Suprapubic skin (tissue), 3 donors: ENCODE data around the gene KRTAP2-2.

ENCODE experiments used
- EP300 ChIP-seq: sonication (generic); formaldehyde crosslinking; IDR thresholded peaks from one replicate; pipeline ENCODE4 v1.6.1; 2017; ENCODE audit warnings: antibody characterized with exemption
- TF ChIP-seq, protein P1 (sequence below), 2 donors: fragments of 200-600 bp in 1 of 2; fragments of 450-650 bp in 1 of 2; sonication (generic) in 1 of 2; IDR thresholded peaks; one replicate each; pipeline ENCODE4 v1.5.1; 2016 to 2019; ENCODE audit warnings: antibody characterized with exemption in 2 of 2, mild to moderate bottlenecking in 1 of 2, moderate library complexity in 1 of 2

GRCh38 chr17:41009936-41010335 lies 45.1 kb downstream of the KRTAP2-2 start:
- TF ChIP-seq, protein P1, sequence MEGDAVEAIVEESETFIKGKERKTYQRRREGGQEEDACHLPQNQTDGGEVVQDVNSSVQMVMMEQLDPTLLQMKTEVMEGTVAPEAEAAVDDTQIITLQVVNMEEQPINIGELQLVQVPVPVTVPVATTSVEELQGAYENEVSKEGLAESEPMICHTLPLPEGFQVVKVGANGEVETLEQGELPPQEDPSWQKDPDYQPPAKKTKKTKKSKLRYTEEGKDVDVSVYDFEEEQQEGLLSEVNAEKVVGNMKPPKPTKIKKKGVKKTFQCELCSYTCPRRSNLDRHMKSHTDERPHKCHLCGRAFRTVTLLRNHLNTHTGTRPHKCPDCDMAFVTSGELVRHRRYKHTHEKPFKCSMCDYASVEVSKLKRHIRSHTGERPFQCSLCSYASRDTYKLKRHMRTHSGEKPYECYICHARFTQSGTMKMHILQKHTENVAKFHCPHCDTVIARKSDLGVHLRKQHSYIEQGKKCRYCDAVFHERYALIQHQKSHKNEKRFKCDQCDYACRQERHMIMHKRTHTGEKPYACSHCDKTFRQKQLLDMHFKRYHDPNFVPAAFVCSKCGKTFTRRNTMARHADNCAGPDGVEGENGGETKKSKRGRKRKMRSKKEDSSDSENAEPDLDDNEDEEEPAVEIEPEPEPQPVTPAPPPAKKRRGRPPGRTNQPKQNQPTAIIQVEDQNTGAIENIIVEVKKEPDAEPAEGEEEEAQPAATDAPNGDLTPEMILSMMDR (IDR thresholded peaks at IDR 0.05), result no peak
- TF ChIP-seq EP300, result no peak
